IPS-15b (cell line): ENCODE data around the gene GPR83.
A peak's percentile ranks its signal among the peaks of the same experiment; 100 is the strongest.

Experiments
- H3K27me3 ChIP-seq: one replicate; pipeline ENCODE4 v1.6.1; 2013; ENCODE audit warnings: low read length; ENCODE audit not compliant: control insufficient read depth, insufficient read depth
- H3K36me3 ChIP-seq: one replicate; pipeline ENCODE4 v1.6.1; 2013; ENCODE audit warnings: low read length; ENCODE audit not compliant: control insufficient read depth, insufficient read depth
- H3K4me1 ChIP-seq: one replicate; pipeline ENCODE4 v1.6.1; 2013; ENCODE audit warnings: mild to moderate bottlenecking, low read length; ENCODE audit not compliant: control insufficient read depth, insufficient read depth
- H3K4me3 ChIP-seq: one replicate; pipeline ENCODE4 v1.5.1; 2013; ENCODE audit warnings: low read depth, low read length
- H3K9ac ChIP-seq: one replicate; pipeline ENCODE4 v1.6.1; 2013; ENCODE audit warnings: low read depth, mild to moderate bottlenecking, low read length
- H3K9me3 ChIP-seq: one replicate; pipeline ENCODE4 v1.6.1; 2013; ENCODE audit warnings: mild to moderate bottlenecking, low read length; ENCODE audit not compliant: control insufficient read depth, insufficient read depth

The GPR83 gene

DNA sequence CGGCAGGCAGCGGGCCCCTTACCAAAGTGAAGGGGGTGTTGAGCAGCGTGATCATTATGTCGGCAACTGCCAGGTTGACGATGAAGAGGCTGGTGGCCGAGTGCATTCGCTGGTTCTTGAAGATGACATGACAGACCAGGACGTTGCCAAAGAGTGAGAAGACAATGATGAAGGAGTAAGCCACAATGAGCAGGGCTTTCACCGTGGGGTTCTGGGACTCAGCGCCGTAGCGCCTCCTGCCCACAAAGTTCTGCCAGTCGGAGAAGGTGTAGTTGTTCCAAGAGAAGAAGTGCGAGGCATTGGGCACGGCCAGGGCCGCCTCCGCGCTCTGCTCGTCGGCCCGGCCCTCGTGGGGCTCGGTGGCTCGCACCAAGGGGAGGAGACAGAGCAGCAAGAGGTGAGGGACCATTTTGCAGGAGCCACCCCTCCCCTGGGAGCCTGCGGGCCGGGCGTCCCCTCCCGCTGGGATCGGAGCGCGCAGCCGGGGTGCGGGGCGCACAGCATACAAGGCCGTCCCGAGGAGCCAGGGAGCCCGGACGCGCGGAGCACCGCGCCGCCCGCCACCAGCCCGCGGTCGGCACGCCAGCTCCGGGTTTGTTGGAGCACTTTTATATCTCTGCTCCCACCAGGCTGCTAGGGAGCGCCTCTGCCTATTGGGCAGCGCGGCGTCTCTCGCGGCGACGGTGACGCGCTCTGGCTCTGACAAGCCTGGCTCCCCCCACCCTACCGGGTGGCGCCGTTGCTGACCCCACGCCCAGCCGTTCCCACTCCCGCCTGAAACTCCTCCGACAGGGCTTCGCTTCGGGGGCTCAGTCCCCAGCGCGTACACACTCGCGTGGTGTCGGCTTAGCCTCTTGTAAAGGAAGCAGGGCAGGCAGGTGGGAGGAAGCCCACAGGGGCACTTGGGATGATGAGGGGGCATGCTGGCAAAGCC, at the start of gene GPR83:
Gene GPR83, minus strand, starts transcription at position 581 of the 934 bp plus-strand sequence. Its CDS starts 172 bp downstream, at position 409.
- H3K9me3 ChIP-seq: no peaks in the 10 kb centered on the region
- peaks cover 46% of the 10 kb centered on the region for H3K27me3 ChIP-seq
- no peak within 1 kb of the TSS for H3K9ac ChIP-seq
- H3K36me3 ChIP-seq: no peaks in the 10 kb centered on the region
- peak within 1 kb of the TSS; percentile 68 for H3K4me3 ChIP-seq
- H3K4me1 ChIP-seq: no peaks in the 10 kb centered on the region

DNA sequence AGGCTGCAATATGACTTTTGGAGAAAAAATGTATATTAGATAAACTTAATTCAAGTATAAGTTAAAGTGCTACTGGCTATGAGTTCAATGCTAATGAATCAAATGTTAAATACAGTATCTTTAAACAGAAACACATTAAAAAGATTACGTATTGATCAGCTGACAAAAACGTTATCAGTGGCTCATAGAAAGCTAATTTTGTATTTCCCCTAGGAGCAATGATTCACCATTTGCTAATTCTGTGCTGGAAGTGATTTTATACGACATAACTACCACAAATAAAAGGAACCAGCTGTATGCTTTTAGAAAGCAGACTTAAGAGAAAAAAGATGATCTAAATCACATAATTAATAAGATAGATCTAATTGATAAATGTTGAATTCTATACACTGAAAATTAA, 48.8 kb upstream of the GPR83 start:
- Histone ChIP-seq H3K9ac (no peak overlapping the region), H3K4me1 (no peaks in the 10 kb centered on the region), H3K4me3 (no peak overlapping the region), H3K27me3 (no peaks in the 10 kb centered on the region), H3K36me3 (no peaks in the 10 kb centered on the region), H3K9me3 (no peaks in the 10 kb centered on the region)

DNA sequence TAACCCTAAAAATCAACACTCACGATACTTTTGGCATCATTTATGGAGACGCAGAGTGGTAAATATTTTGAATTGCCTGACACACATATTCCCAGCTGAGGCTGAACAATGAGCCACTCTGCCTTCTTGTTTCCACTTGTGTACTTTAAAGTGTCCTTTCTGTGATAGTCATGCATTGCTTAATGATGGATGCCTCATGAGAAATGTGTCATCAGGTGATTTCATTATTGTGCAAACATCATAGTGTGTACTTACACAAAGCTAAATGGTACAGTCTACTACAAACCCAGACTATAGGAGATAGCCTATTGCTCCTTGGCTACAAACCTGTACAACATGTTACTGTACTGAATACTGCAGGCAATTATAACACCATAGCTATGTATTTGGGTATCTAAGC, 48.2 kb upstream of the GPR83 start:
- H3K9ac ChIP-seq: no peak overlapping the region
- H3K4me3 ChIP-seq: no peak overlapping the region
- H3K4me1 ChIP-seq: no peaks in the 10 kb centered on the region
- no peaks in the 10 kb centered on the region for H3K36me3 ChIP-seq
- no peaks in the 10 kb centered on the region for H3K9me3 ChIP-seq
- no peaks in the 10 kb centered on the region for H3K27me3 ChIP-seq

GRCh38 chr11:94449029-94449428, 47.8 kb upstream of the GPR83 start:
- H3K36me3 ChIP-seq: no peaks in the 10 kb centered on the region
- H3K4me3 ChIP-seq: no peak overlapping the region
- no peaks in the 10 kb centered on the region for H3K4me1 ChIP-seq
- H3K9me3 ChIP-seq: no peaks in the 10 kb centered on the region
- no peaks in the 10 kb centered on the region for H3K27me3 ChIP-seq
- no peak overlapping the region for H3K9ac ChIP-seq

- no peaks in the 10 kb centered on the region for H3K4me1 ChIP-seq
- no peaks in the 10 kb centered on the region for H3K36me3 ChIP-seq
- H3K9me3 ChIP-seq: no peaks in the 10 kb centered on the region
- no peak overlapping the region for H3K4me3 ChIP-seq
- H3K9ac ChIP-seq: no peak overlapping the region
- H3K27me3 ChIP-seq: no peaks in the 10 kb centered on the region
Measured at GRCh38 chr11:94447149-94447548, 45.9 kb upstream of the GPR83 start.

DNA sequence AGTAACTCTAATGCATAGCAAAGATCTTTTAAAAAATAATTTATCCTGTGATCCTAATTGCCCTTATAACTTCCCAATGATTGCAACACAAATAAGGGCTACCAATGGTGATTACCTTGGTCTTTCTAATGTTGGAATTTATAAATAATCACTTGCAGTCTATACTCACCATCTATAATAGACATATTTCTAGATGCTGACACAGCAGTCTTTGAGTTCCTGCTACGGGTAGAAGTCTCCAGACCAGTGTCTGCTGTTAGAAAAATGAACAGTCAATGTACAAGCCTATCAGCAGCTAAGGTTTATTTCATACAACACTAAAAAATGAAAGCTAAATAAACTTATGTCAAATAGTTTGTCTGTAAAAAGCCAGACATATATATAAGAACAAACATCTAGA, 44.4 kb upstream of the GPR83 start:
- no peaks in the 10 kb centered on the region for H3K4me1 ChIP-seq
- H3K36me3 ChIP-seq: no peaks in the 10 kb centered on the region
- no peak overlapping the region for H3K4me3 ChIP-seq
- no peak overlapping the region for H3K9ac ChIP-seq
- no peaks in the 10 kb centered on the region for H3K9me3 ChIP-seq
- H3K27me3 ChIP-seq: no peaks in the 10 kb centered on the region

GRCh38 chr11:94433049-94433448, 31.8 kb upstream of the GPR83 start:
- Histone ChIP-seq H3K9me3 (no peaks in the 10 kb centered on the region), H3K36me3 (peaks cover 6% of the 10 kb centered on the region), H3K27me3 (no peaks in the 10 kb centered on the region), H3K4me1 (peaks cover 13% of the 10 kb centered on the region), H3K9ac (no peak overlapping the region), H3K4me3 (no peak overlapping the region)

- no peaks in the 10 kb centered on the region for H3K27me3 ChIP-seq
- no peak overlapping the region for H3K9ac ChIP-seq
- no peaks in the 10 kb centered on the region for H3K9me3 ChIP-seq
- H3K4me3 ChIP-seq: no peak overlapping the region
- peaks cover 2% of the 10 kb centered on the region for H3K4me1 ChIP-seq
- H3K36me3 ChIP-seq: peaks cover 11% of the 10 kb centered on the region
Measured at GRCh38 chr11:94424662-94425061, 23.4 kb upstream of the GPR83 start.

GRCh38 chr11:94424011-94424410, 22.8 kb upstream of the GPR83 start:
- no peak overlapping the region for H3K9ac ChIP-seq
- H3K4me3 ChIP-seq: no peak overlapping the region
- H3K36me3 ChIP-seq: peaks cover 7% of the 10 kb centered on the region

DNA sequence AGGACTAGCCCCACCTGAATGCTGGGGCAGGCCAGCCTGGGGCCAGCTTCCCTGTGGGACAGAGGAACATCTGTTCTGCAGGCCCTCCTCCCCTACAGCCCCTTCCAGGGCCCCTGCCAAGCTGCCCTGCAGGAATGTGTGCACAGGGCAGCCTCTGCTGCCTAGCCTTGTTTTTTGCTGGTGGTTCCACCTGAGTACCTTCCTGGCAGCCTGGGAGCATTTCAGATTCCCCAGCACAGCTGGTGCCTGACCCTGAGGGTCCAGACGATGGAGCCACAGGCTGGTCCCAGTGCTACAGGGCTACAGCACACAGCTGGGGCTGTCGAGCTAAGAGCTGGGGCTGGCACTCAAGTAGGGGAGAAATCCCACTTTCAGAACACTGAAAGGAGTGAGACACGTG, 22.3 kb upstream of the GPR83 start:
- H3K36me3 ChIP-seq: peaks cover 4% of the 10 kb centered on the region
- H3K4me3 ChIP-seq: no peak overlapping the region
- no peaks in the 10 kb centered on the region for H3K27me3 ChIP-seq
- peaks cover 2% of the 10 kb centered on the region for H3K4me1 ChIP-seq
- no peaks in the 10 kb centered on the region for H3K9me3 ChIP-seq
- no peak overlapping the region for H3K9ac ChIP-seq

More at GRCh38 chr11:94424011-94424410, 22.8 kb upstream of the GPR83 start:
- Histone ChIP-seq H3K9me3 (no peaks in the 10 kb centered on the region), H3K27me3 (no peaks in the 10 kb centered on the region), H3K4me1 (peaks cover 2% of the 10 kb centered on the region)

- Histone ChIP-seq H3K9me3 (no peaks in the 10 kb centered on the region), H3K4me1 (no peaks in the 10 kb centered on the region), H3K9ac (no peak overlapping the region), H3K27me3 (no peaks in the 10 kb centered on the region), H3K4me3 (no peak overlapping the region), H3K36me3 (no peaks in the 10 kb centered on the region)
Measured at GRCh38 chr11:94418123-94418765, 17.0 kb upstream of the GPR83 start.
